ENCODE measurements around the gene HAUS3.
"Not testable (repeated sequence)": the region's sequence is repeated elsewhere in the genome, so short reads cannot be mapped to it uniquely, and the experiment has no call there.

Gene HAUS3

GRCh38 chr4:2275044-2275397, 33.1 kb upstream of the HAUS3 start:
- DNase-seq (ENCODE audit: low spot score) = not testable (repeated sequence)

DNA sequence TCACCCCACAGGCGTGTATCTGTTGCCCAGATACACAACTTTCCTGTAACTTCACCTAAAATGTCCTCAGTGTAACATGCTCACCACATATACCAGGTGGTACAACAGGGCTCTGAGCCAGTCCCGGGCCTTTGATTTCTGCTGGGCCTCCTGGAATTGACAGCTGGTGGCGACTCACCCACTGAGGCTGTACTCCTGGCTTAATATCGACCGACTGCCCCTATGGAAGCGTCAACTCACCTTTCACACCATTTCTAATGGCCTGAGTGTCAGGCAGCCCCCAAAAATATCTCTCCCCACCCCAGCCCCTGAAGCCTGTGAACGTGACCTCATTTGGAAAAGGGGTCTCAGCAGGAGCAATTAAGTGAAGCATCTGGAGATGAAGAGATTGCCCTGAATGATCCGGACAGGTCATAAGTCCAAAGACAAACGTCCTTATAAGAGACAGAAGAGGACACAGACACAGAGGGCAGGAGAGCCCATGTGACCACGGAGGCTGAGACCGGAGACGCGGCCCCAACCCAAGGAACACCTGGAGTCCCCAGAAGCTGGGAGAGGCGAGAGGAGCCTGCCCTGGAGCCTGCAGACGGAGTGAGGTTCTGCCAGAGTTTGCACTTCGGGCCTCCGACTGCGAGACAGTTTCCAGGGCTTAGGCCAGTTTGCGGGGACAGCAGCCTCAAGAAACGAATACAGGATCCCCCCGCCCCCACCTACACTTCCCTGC, 32.6 kb upstream of the HAUS3 start:
- DNase-seq (ENCODE audit: low spot score) = no peak

- DNase-seq (ENCODE audit: low spot score) = no peak
Observed at GRCh38 chr4:2273657-2274319, 31.9 kb upstream of the HAUS3 start.

DNA sequence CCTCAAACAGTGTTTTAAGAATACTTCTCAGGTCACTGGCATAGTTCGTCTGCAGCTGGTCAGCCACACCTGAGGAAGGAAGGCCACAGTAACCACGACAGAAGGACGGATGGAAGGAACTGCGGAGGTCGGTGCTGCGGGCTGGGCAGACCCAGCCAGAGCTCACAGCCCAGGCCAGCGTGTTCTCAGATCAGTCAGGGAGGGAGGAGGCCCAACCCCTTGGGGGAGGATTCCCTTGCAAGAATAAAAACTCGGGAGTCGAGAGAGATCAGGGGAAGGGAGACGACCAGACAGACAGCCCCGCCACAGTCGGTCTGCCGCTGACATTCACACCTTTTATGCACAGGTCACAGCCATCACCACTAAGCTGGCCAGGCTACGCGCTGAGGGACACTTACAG, 31.3 kb upstream of the HAUS3 start:
- no peak for DNase-seq (ENCODE audit: low spot score)

DNA sequence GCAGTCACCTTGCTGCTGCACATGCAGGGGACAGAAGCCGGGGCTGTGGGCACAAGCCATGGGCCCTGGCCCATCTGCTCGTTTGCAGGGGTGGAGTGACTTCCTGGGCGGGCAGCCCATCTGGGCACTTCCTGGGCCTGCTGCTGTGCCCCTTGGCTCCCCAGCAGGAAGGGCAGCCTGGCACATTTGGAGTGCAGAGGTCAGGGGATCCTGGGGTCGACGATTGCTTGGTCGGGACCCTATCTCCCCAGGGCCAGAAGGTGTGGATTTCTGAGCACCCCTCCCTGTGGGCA, 30.9 kb upstream of the HAUS3 start:
- no peak for DNase-seq (ENCODE audit: low spot score)

- DNase-seq (ENCODE audit: low spot score) = no peak
Observed at GRCh38 chr4:2272026-2272827, 30.3 kb upstream of the HAUS3 start.

- DNase-seq (ENCODE audit: low spot score) = no peak
Observed at GRCh38 chr4:2271279-2272025, 29.5 kb upstream of the HAUS3 start.

DNA sequence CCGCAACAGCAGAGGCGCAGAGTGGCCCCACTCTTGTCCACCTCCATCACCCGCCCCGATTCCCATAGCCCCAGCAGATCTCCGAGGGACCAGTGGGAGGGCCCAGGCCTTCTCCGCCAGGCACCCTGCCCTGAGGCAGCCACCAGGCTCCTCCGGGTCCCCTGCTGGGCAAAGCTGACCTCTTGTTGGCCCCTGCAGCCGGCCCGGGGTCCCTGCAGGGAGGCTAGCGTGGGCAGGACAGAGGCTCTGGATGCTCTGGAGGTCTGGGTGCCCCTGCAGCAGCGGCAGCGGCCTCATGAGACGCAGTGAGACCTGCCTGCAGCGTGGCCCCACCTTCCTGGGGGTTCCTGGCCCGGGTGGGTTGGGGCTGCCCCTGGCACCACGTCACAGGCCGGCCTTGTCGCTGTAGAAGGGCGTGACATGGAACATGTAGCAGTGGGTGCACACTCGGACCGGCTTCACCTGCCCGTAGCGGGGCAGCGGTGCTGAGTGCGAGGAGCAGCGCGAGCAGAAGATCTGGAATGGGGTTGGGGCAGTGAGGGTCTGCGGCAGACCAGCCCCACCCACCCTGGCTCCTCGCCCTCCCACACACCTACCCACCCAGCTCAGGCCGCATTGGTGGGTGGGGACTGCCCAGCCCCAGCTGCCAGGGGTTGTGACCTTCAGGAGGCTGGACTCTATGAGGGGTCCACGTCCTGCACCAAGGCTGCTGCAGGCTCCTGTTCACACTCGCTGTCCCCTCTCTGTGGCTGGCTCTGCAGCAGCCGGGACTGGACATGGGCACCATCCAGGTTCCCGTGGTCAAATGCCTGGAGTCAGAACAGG, 28.6 kb upstream of the HAUS3 start:
- DNase-seq (ENCODE audit: low spot score) = no peak

DNA sequence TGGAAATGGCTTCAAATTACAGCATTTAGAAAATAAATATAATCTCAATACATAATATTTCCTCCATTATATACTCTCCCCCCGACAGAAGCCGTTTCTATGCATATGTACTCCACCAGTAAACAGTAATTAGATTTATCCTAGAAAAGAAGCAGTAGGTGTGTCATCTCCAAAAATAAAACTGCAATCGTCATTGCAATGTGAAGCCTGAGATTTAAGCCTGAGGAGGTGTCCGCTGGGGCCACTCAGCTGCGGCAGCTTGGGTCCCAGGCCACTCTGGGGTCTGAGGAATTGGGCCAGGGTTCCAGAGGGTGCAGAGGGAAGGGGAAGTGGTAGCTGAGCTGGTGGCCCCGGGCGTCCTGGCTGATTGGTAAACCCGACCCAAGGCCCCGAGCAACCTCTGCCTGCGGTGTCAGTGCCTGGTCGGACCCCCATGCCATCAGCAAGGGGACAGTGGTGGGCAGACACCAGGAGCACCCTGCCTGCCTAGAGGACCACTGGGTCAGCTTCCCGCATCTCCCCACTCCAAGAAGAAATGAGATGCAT, 27.8 kb upstream of the HAUS3 start:
- no peak for DNase-seq (ENCODE audit: low spot score)

DNA sequence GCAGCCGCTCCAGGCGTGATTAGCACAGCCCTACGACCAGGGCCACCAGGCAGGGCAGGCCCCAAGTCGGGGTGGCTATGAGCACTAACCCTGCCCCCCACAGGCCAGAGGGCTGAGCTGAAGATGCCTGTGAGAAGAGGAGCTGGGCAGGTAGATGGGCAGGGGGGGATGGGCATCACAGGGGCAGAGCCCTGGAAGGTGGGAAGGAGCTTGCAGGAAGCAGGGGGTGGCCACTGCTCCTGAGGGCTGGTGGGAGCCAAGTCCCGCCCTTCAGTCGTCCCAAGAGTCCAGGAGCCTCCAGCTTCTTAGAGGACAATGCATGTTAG, 27.2 kb upstream of the HAUS3 start:
- DNase-seq (ENCODE audit: low spot score) = no peak

DNA sequence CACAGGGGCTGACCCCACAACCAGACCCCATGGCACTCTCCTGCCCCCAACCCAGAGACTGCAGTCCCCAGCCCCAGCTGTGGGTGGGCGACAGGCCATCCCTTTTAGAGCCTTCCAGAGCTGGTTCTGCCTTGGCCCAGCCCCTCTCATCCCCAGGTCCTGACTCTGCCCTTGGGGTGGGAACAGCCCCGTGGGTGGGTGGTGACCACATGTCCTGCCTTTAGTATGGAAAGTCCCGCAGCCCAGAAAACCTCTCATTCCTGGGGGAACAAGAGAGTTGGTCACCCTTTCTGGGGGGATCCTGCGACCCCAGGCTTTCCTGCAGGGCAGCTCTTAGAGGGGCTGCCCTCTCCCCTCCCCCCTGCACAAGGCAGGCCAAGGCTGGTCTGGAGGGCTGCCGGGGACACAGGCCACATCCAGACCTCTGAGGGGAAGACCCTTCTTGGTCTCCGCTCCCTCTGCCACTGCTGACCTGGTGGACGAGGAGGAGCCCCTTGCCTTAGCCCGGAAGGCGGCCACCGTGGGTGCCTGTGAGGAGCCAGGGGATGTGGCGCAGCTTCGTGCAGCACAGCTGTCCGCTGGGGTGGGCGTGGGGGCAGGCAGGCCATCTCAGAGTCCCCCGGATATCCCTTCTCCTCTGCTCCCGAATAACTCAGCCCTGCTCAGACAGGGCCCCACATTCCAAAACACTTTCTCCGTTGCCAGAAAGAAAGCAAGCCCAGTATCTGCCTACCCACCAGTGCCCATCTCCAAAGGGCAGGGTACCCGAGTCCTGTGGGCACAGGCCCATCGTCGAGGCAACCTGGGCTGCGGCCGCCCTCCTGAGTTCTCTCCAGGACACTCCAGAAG, 26.7 kb upstream of the HAUS3 start:
- DNase-seq (ENCODE audit: low spot score) = no peak

DNA sequence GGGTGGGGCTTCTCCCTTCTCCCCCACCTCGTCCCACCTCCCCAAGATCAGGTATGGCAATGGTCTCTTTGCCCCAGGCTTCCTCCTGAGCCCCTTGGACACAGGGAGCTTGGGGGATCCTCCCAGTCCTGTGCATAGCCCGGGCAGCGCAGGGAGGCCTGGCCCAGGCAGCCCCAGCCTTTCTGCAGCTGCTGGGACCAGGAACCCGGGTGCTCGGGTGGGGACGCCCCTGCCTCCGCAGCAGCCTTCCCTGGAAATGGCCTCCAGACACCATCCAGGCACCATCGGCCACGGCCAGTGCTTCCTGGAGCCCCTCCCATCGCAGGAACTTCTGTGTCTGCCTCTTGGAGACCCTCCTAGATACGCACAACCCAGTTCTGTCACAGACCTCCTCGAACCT, 25.9 kb upstream of the HAUS3 start:
- no peak for DNase-seq (ENCODE audit: low spot score)

DNA sequence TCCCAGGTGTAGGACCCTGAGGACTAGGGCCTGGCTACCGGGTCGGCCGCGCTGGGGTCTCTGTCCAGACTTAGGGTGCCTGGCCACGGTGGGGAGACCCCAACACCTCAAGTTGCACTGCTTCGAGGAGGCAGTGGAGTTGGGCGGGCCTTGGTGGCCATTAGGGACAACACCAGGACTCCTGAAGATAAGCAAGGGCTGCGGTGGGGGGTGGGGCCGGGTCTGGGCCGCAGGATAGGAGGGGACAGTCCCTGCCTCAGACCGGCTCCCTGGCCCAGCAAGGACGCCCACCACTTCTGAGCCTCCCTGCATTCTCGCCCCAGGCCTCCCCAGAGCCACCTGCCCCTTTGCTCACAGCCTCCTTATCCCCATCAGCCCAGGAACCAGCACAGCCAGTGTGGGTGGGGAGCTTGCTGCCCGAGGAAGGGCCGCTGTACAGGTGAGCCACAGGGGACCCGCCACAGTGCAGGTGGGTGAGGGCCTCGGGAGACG, 25.4 kb upstream of the HAUS3 start:
- DNase-seq (ENCODE audit: low spot score) = peak; percentile 29

DNA sequence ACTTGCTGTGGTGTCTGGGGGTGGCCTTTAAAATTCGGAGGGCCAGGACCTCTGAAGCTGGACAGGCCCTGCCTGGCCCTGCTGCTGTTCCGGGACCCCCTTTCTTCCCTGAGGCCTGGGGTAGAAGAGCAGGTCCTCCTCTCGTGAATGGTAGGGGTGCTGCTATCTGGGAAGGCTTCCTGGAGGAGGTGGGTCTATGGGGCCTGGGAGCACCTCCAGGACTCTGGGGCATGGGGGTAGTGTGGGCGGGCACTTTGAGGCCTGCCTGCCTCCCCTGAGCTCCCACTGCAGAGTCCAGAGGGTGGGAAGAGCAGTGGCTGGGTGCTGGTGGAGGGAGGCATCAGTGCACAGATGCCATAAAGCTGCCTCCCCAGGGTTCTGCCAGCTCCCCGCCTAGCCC, 24.9 kb upstream of the HAUS3 start:
- DNase-seq (ENCODE audit: low spot score) = no peak

DNA sequence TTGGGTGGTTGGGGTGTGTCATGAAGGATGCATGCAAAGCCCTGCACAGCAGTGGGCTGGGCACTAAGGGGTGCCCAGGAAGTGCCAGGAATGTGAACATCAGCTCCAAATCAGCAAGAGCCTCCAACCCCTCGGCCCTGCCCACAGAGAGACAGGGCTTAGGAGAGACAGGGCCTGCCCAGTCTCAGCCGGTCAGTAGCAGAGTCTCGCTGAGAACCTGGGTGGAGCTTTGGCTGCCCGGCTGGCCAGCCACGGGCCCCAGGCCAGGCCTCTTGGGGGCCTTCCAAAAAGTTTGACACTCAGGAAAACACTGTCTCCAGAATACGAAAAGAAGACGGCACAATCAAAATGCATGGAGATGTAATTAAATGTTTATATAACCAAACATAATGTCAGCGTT, 24.3 kb upstream of the HAUS3 start:
- DNase-seq (ENCODE audit: low spot score) = no peak

- DNase-seq (ENCODE audit: low spot score) = no peak
Observed at GRCh38 chr4:2265113-2266110, 23.5 kb upstream of the HAUS3 start.

GRCh38 chr4:2264481-2265041, 22.6 kb upstream of the HAUS3 start:
- DNase-seq (ENCODE audit: low spot score) = no peak

GRCh38 chr4:2263926-2264321, 22.0 kb upstream of the HAUS3 start:
- DNase-seq (ENCODE audit: low spot score) = no peak

- DNase-seq (ENCODE audit: low spot score) = no peak
Observed at GRCh38 chr4:2262944-2263250, 21.0 kb upstream of the HAUS3 start.

Data from hematopoietic multipotent progenitor cell treated with erythropoietin and hydrocortisone succinate and interleukin-3 and kit ligand, for 17 days (in vitro differentiated cells).